GM13976 (cell line): ENCODE results near the gene COA8.

Experiments used
- DNase-seq: peaks from one replicate; pipeline ENCODE4 v3.0.0; 2012; ENCODE audit warnings: low spot score
- in situ Hi-C: fragments of 300-500 bp; cut with MboI; formaldehyde crosslinking; loops from one replicate; pipeline ENCODE4 v1.12.0; 2022; ENCODE audit warnings: low sequenced_read_pairs, mixed read lengths, inconsistent platforms; ENCODE audit not compliant: unreplicated experiment
- TF ChIP-seq, protein P1 (sequence below): IDR thresholded peaks from 2 replicates; pipeline ENCODE4 v1.5.1; 2012; ENCODE audit warnings: borderline replicate concordance, mild to moderate bottlenecking; ENCODE audit not compliant: insufficient read depth; ENCODE audit errors: extremely low read depth, missing control alignments, control extremely low read depth

Gene COA8

DNA sequence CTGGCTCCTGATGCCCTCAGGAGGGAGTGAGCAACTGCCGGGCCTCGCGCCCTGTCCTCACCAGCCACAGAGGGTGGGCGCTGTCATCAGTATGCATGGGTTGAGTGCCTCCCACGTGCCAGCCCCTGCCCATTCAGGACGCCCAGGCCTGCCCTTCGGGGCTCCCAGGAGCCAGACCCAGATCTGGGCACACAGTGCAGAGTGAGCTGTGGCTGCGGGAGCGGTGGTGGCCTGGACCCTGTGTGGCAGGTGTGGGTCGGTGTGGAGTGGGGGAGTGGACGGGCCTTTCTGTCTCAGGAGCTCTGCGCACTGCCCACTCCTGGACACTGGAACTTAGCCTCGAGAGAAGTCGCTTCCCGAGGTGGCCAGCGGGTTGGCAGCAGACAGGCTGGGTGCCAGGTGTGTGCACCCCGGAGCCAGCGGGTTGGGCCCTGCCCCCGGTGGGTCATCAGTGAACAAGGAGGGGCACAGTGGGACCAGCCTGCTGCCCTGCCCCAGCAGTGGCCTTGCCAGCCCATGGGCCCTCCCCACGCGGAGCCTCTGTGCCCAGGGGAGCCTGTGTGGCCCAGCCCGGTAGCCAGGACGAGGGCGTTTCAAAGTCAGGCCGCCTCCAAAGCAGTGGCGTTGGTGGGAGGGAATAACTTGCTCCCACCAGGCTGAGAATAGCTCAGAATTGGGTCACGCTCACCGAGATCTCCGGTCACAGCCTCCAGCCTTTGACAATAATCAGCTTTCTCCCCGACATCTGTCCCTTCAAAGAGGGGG is 24.3 kb upstream of the COA8 start:
- in situ Hi-C loops, result no loop called here
- no peak for DNase-seq
- TF ChIP-seq, protein P1, sequence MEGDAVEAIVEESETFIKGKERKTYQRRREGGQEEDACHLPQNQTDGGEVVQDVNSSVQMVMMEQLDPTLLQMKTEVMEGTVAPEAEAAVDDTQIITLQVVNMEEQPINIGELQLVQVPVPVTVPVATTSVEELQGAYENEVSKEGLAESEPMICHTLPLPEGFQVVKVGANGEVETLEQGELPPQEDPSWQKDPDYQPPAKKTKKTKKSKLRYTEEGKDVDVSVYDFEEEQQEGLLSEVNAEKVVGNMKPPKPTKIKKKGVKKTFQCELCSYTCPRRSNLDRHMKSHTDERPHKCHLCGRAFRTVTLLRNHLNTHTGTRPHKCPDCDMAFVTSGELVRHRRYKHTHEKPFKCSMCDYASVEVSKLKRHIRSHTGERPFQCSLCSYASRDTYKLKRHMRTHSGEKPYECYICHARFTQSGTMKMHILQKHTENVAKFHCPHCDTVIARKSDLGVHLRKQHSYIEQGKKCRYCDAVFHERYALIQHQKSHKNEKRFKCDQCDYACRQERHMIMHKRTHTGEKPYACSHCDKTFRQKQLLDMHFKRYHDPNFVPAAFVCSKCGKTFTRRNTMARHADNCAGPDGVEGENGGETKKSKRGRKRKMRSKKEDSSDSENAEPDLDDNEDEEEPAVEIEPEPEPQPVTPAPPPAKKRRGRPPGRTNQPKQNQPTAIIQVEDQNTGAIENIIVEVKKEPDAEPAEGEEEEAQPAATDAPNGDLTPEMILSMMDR, result no peak

DNA sequence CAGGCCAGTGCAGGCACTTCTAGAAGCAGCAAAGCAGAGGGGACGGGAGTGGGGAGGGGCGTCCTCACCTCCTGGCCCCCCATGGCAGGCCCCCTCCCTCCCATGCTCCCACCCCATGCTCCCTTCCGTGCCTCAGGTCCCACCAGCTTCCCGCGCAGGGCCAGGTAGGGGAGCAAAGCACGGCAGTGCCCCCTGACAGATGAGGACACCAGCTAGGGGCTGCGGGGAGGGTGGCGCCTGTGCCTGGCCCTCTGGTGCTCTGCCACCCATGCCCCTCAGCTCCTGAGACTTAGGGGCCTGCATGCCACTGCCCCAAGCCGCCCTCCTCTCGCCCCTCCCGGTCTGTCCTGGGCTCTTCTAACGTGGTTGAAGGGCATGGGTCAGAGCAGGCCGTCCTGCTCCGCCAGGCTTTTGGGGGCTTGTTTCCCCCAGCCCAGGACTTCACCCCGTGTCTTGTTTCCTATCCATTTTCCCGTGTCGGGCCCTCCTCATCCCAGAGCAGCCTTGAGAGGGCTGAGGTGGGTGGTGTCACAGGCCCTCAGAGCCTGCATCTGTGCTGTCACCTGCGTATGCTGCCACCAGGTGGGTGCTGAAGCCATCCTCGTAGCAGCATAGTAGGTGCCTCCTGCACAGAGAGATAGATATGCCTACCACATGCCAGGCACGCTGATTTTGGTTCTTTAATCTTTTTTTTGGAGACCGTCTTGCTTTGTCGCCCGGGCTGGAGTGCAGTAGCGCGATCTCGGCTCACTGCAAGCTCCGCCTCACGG is 23.5 kb upstream of the COA8 start:
- in situ Hi-C loops, result no loop called here
- no peak for DNase-seq
- TF ChIP-seq, protein P1, result no peak

DNA sequence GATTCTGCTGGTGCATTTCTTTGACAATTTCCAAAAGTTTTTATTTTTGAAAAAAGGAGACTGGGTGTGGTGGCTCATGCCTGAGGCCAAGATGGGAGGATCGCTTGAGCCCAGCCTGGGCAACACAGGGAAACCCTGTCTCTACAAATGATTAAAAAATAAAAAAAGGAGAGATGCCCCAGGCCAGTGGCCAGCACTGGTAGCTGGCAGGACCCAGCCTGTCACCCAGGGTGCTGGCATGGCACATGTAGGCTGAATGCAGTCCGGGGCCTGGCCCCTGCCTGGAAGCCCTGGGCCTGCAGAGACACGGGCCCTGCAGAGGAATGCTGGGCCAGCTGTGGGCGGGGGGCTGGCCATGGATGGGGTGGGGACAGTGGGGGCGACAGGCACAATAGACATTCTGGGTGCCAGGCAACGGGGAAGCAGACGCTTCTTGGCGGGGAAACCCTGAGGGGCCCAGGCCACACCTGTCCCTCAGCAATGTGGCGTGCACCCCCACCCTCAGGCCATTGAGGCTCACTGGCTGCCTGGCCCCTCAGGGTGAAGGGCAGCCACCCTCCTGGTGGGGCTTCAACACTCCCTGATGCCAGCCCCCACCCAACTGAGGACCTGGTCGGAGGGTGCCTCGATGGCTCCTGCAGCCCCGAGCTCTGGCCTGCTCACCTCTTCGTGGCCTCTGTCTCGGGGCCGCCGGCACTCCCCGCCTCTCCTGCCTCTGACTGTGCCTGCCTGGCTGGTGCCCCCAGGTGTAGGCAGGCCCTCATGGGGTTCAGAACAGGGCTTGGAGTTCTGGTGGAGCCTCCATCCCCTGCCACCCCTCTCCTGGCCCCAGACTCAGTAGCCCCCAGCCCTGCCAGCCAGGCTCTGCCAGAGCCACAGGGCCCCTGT is 21.7 kb upstream of the COA8 start:
- in situ Hi-C loops, result no loop called here
- TF ChIP-seq, protein P1, result no peak
- DNase-seq, result no peak

DNA sequence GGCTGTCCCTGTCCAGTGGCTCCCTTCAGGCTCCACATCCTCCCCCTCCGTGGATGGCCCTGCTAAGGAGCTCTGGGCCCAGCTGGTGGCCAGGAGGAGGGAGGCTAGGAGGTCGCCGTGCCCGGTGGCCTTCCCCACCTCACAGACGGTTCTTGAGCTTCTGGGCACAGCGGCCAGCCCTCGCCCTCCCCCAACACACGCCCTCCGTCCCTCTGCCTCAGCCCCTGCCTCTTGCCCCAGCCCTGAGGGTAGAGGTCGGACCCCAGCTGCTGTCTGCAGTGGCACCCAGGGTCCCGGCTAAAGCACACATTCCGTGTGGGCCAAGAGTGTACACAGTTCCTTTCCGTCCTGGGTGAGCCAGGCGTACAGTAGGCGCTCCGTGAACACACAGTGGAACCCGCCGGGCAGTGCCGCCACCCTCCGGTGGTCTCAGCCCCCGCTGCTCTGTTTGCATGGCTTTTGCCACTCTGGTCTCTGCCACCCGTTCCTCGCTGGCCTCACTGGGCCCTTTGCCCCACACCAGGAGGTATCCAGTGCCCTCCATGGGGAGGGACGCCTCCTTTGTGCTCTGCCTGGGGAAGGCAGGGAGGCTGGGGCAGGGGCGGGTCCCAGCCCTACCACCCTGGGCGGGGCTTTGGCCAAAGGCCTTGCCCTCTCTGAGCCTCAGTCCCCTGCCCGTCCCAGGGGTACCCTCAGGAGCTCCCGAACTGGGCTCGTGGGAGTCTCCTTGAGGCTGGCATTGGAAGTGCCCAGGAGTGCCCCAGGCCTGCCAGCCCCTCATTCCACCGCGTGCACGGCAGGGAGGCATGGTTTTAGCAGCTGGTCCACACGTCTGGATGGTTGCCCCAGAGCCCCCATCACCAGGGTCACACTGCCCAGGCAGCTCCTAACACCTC is 20.8 kb upstream of the COA8 start:
- TF ChIP-seq, protein P1, result no peak
- in situ Hi-C loops, result no loop called here
- DNase-seq, result no peak

DNA sequence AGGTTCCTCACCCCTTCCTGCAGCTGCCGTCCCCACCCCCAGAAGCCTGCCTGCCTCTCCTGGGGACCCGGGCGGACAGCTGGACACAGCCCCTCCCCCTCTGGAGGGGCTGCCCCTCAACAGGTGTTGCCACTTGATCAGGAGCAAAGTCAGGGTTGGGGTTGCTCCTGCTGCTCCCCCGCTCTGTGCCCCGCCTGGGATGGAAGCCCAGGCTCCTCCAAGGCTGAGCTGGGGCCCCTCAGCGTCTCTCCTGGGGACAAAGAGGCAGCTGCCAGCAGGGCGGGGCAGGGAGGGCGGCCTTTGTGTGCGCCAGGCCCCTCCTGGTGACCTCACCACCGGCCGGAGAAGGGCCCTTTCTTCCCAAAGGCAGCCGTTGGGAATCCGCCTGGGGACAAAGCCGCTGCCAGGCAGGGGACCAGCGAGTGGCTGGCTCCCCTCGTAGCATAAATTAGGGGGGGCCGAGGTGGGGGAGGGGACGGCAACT is 20.1 kb upstream of the COA8 start:
- no peak for DNase-seq
- TF ChIP-seq, protein P1, result no peak
- in situ Hi-C loops, result no loop called here
